Epithelial cell of esophagus (primary cell): ENCODE results near the gene JUNB.

ENCODE experiments used
- DNase-seq: peaks from one replicate; pipeline ENCODE4 v3.0.0; 2010; ENCODE audit warnings: low read depth
- H3K4me3 ChIP-seq: 2 replicates; pipeline ENCODE4 v1.5.1; 2011; ENCODE audit warnings: mild to moderate bottlenecking, low read length, control low read depth
- CTCF ChIP-seq: IDR thresholded peaks from 2 replicates; pipeline ENCODE4 v1.5.1; 2011; ENCODE audit warnings: low read depth, mild to moderate bottlenecking, low read length, control low read depth, inconsistent platforms; ENCODE audit not compliant: insufficient read depth; ENCODE audit errors: missing control alignments

JUNB gene

GRCh38 chr19:12773571-12773970 lies 17.7 kb upstream of the JUNB start:
- no peak overlapping the region for H3K4me3 ChIP-seq
- DNase-seq, result peak; percentile 42
- peak; percentile 45 for TF ChIP-seq CTCF

- peak within 1 kb of the TSS; percentile 78 for H3K4me3 ChIP-seq
- TF ChIP-seq CTCF, result no peak
- DNase-seq, result peak; percentile 96
Measured at GRCh38 chr19:12774588-12775555, 16.4 kb upstream of the JUNB start, which contains the start of gene HOOK2. TSS of gene HOOK2 (minus strand) at chr19:12775552. CDS start at chr19:12775449, 103 bp downstream.

GRCh38 chr19:12777217-12778016 lies 13.9 kb upstream of the JUNB start:
- peak overlapping the region; percentile 69 for H3K4me3 ChIP-seq
- TF ChIP-seq CTCF, result peak; percentile 80
- DNase-seq, result peak; percentile 75

- peak; percentile 64 for DNase-seq
- no peak for TF ChIP-seq CTCF
- H3K4me3 ChIP-seq, result peak overlapping the region; percentile 69
Measured at GRCh38 chr19:12778017-12778904, 13.0 kb upstream of the JUNB start.

GRCh38 chr19:12778905-12779161 lies 12.5 kb upstream of the JUNB start:
- no peak for DNase-seq
- H3K4me3 ChIP-seq, result peak overlapping the region; percentile 69
- TF ChIP-seq CTCF, result no peak
